HepG2 (cell line): ENCODE results near the gene BRAT1. TPM values are rescaled to one million over a fixed set of nuclear protein-coding genes. Genes with fewer than 3 reads are reported as not detected.

Experiments used
- ATAC-seq: fragments of 200-7000 bp; cut with Tn5 transposase; 3 replicates; pipeline ENCODE4 v1.9.1; 2020; ENCODE audit warnings: mild to moderate bottlenecking, moderate library complexity
- BruUV-seq: library from RNA; stranded (reverse); fragments of 400-500 nt; replicated peaks from 2 replicates; lab custom pipeline; 2021; lab: Mats Ljungman, UMichigan
- CTCF ChIA-PET: fragments of 300-600 bp; formaldehyde crosslinking; extraction: SDS; loops from one replicate; lab custom pipeline; 2021; ENCODE audit warnings: low total read pairs, inconsistent platforms, low intra/inter-chr PET ratio; lab: Yijun Ruan, JAX
- POLR2A ChIA-PET: fragments of 350-600 bp; sonication (Branson Sonifier 250); formaldehyde crosslinking; loops from one replicate; lab custom pipeline; 2020; ENCODE audit warnings: antibody characterized with exemption, inconsistent platforms; lab: Yijun Ruan, JAX
- DNase-seq: peaks from one replicate; pipeline ENCODE4 v3.0.0-alpha.2; 2015; ENCODE audit warnings: low spot score
- FAIRE-seq: peaks from 3 replicates; lab custom pipeline; 2011; peaks lifted over from hg19 to GRCh38; lab: Jason Lieb, UNC
- H2AFZ ChIP-seq: one replicate; pipeline ENCODE4 v1.6.1; 2011; ENCODE audit warnings: low read length, inconsistent platforms
- H3K27ac ChIP-seq: fragments of 300-600 bp; 3 replicates; pipeline ENCODE4 v1.8.0; 2011; ENCODE audit warnings: mixed run types, mild to moderate bottlenecking, mixed read lengths, low read length, inconsistent platforms; ENCODE audit not compliant: insufficient read depth; ENCODE audit errors: extremely low read length
- H3K27me3 ChIP-seq, 2 experiments: fragments of 200-600 bp in 1 of 2; 2 replicates in 1 of 2; 3 replicates in 1 of 2; pipeline versions ENCODE4 v1.6.0 to v1.8.0; 2011; ENCODE audit warnings: low read length in 2 of 2, mild to moderate bottlenecking in 2 of 2, moderate library complexity in 2 of 2, inconsistent platforms in 1 of 2; ENCODE audit not compliant: insufficient read depth in 2 of 2, control insufficient read depth in 1 of 2
- H3K36me3 ChIP-seq, 2 experiments: fragments of 200-600 bp in 1 of 2; replicated peaks in 1 of 2; 2 replicates in 1 of 2; 3 replicates in 1 of 2; pipeline versions ENCODE4 v1.5.1 to v1.8.0; 2011; ENCODE audit warnings: low read length in 2 of 2, inconsistent platforms in 1 of 2; ENCODE audit not compliant: insufficient read depth in 2 of 2, control insufficient read depth in 1 of 2
- H3K4me1 ChIP-seq: 2 replicates; pipeline ENCODE4 v1.5.1; 2012; ENCODE audit warnings: low read length, inconsistent platforms; ENCODE audit not compliant: insufficient read depth
- H3K4me2 ChIP-seq: 2 replicates; pipeline ENCODE4 v1.6.0; 2011; ENCODE audit warnings: low read depth, low read length, inconsistent platforms
- H3K4me3 ChIP-seq, 3 experiments: fragments of 200-600 bp in 1 of 3; sonication (generic), shearing (Covaris generic) in 1 of 3; replicated peaks in 1 of 3; 2 replicates each; pipeline ENCODE4 v1.5.1; 2011 to 2016; ENCODE audit warnings: low read length in 3 of 3, inconsistent platforms in 2 of 3, low read depth in 2 of 3, mild to moderate bottlenecking in 2 of 3, control low read depth in 1 of 3, mixed read lengths in 1 of 3; ENCODE audit not compliant: insufficient read depth in 1 of 3
- H3K79me2 ChIP-seq: one replicate; pipeline ENCODE4 v1.6.1; 2011; ENCODE audit warnings: low read length, inconsistent platforms; ENCODE audit not compliant: insufficient read depth
- H3K9ac ChIP-seq: 2 replicates; pipeline ENCODE4 v1.6.0; 2011; ENCODE audit warnings: mild to moderate bottlenecking, low read depth, low read length, inconsistent platforms; ENCODE audit not compliant: insufficient read depth
- H3K9me3 ChIP-seq: 2 replicates; pipeline ENCODE4 v1.5.1; 2012; ENCODE audit warnings: mild to moderate bottlenecking, low read length
- H4K20me1 ChIP-seq: 2 replicates; pipeline ENCODE4 v1.6.0; 2011; ENCODE audit warnings: inconsistent platforms, mild to moderate bottlenecking, low read length, moderate library complexity; ENCODE audit not compliant: insufficient read depth
- ATF7 ChIP-seq, 2 experiments: fragments of 450-650 bp in 1 of 2; sonication (generic) in 1 of 2; formaldehyde crosslinking in 1 of 2; IDR thresholded peaks; 2 replicates each; pipeline versions ENCODE4 v1.4.0 to v1.6.1; 2016 to 2020; ENCODE audit warnings: antibody characterized with exemption in 1 of 2, mild to moderate bottlenecking in 1 of 2, missing genetic modification reagents in 1 of 2
- E2F2 ChIP-seq: sonication (generic); formaldehyde crosslinking; IDR thresholded peaks from 2 replicates; pipeline ENCODE4 v1.4.0; 2020; ENCODE audit warnings: missing genetic modification reagents, borderline replicate concordance
- GLI4 ChIP-seq: sonication (generic); formaldehyde crosslinking; IDR thresholded peaks from 2 replicates; pipeline ENCODE4 v1.5.1; 2020; ENCODE audit warnings: missing genetic modification reagents, mild to moderate bottlenecking, moderate library complexity, borderline replicate concordance
- RAD51 ChIP-seq: fragments of 450-650 bp; IDR thresholded peaks from 2 replicates; pipeline ENCODE4 v1.6.1; 2016; ENCODE audit warnings: borderline replicate concordance
- TBP ChIP-seq: sonication (generic); formaldehyde crosslinking; IDR thresholded peaks from 2 replicates; pipeline ENCODE4 v1.5.0; 2020; ENCODE audit warnings: missing genetic modification reagents
- ZEB1 ChIP-seq: IDR thresholded peaks from 2 replicates; pipeline ENCODE4 v1.6.1; 2012; ENCODE audit warnings: mild to moderate bottlenecking, low read depth, inconsistent platforms; ENCODE audit not compliant: insufficient replicate concordance
- ZHX1 ChIP-seq: sonication (generic); formaldehyde crosslinking; IDR thresholded peaks from 2 replicates; pipeline ENCODE4 v1.8.1; 2022; ENCODE audit warnings: low read depth, mild to moderate bottlenecking, missing genetic modification reagents
- ZNF543 ChIP-seq: sonication (generic); formaldehyde crosslinking; IDR thresholded peaks from 2 replicates; pipeline ENCODE4 v1.4.0; 2020; ENCODE audit warnings: mild to moderate bottlenecking, missing genetic modification reagents
- ZNF576 ChIP-seq: sonication (generic); formaldehyde crosslinking; IDR thresholded peaks from 2 replicates; pipeline ENCODE4 v1.4.0; 2020; ENCODE audit warnings: mild to moderate bottlenecking, missing genetic modification reagents
- ZNF629 ChIP-seq: sonication (generic); formaldehyde crosslinking; conservative IDR thresholded peaks from 2 replicates; pipeline ENCODE4 v1.5.0; 2020; ENCODE audit warnings: missing genetic modification reagents
- WGBS: methylation state at CpG from one replicate; pipeline ENCODE4 v1.1.6; 2017; ENCODE audit warnings: low lambda C conversion rate; 5-methylcytosine and 5-hydroxymethylcytosine counted together
- in situ Hi-C: cut with HindIII; loops from 2 replicates; pipeline ENCODE4 v1.10.0; 2017; ENCODE audit warnings: low pct_unique_long_range_greater_than_20kb; ENCODE audit not compliant: extremely low pct_ligation_motif_present
- intact Hi-C: fragments of 100-400 bp; cut with micrococcal nuclease; formaldehyde crosslinking; loops from one replicate; pipeline ENCODE4 v1.10.0; 2022; ENCODE audit not compliant: unreplicated experiment
- polyA plus RNA-seq, 8 experiments: library from polyadenylated mRNA; depleted of rRNA in 3 of 8; stranded (reverse) in 7 of 8; unstranded in 1 of 8; fragments of >200 nt; fragmentation: Illumina TruSeq in 4 of 8; extraction: Trizol in 4 of 8; gene quantifications; 2 replicates each; pipeline versions ENCODE4 v1.2.1 to v1.2.3, GENCODE V29; 2011 to 2016; ENCODE audit warnings: low read depth in 4 of 8, missing spikeins in 1 of 8, mixed read lengths in 1 of 8; ENCODE audit not compliant: insufficient read depth in 1 of 8
- total RNA-seq, 5 experiments: library from RNA; depleted of rRNA; stranded (reverse); fragments of >200 nt; fragmentation: Illumina TruSeq; extraction: Trizol; gene quantifications; 2 replicates each; pipeline ENCODE4 v1.2.3, GENCODE V29; 2016; ENCODE audit warnings: low read depth in 1 of 5

Gene BRAT1
- total and polyA plus RNA-seq, 2 of the 13 experiments (the other 11 are each of a cell fraction or from before 2014, with no cell fraction given), result 10.2 to 20.3 TPM

- TF ChIP-seq ZHX1 (CRISPR knock-in tag), result no peak
- no peak for TF ChIP-seq GLI4
- TF ChIP-seq ATF7 (IDR thresholded peaks at IDR 0.05), result no peak
- no peak for TF ChIP-seq ATF7 (CRISPR knock-in tag; IDR thresholded peaks at IDR 0.05)
- no peak for TF ChIP-seq E2F2 (CRISPR knock-in tag)
- TF ChIP-seq ZEB1, result no peak
- TF ChIP-seq RAD51, result no peak
- no peak for TF ChIP-seq ZNF576 (CRISPR knock-in tag)
- TF ChIP-seq TBP (CRISPR knock-in tag), result no peak
Observed at GRCh38 chr7:2502647-2502966, 52.7 kb downstream of the BRAT1 start (continued).

DNA sequence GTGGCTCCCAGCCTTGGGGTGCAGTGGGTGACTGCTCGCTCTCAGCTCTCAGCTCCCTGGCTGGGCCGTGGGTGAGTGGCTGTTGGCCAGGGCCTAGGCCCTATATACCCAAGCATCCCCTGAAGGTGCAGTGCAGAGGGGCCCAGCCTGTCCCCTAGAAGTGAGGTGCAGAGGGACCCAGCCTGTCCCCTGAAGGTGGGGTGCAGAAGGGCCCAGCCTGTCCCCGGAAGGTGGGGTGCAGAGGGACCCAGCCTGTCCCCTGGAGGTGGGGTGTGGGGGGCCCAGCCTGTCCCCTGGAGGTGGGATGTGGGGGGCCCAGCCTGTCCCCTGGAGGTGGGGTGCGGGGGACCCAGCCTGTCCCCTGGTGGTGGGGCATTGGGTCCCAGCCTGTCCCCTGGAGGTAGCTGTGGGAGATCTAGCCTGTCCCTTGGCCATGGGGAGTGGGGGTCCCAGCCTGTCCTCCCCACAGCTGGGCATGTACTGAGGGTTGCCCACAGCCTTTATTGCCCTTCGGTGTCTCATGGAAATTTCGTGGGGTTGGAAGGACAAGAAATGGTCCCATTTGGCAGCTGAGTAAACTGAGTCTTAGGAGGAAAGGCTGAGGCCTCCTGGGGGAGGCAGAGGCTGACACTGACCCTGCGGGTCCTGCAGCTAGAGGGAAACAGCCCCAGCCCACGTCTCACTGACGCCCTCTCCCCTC, 53.2 kb downstream of the BRAT1 start:
- FAIRE-seq, result no peak
- Histone ChIP-seq H3K4me3 (no peak overlapping the region), H3K4me1 (no peaks in the 10 kb centered on the region), H3K9ac (no peak overlapping the region), H3K9me3 (no peaks in the 10 kb centered on the region), H3K36me3 (no peaks in the 10 kb centered on the region), H3K27ac (no peak overlapping the region), H3K4me2 (no peak overlapping the region), H3K79me2 (no peaks in the 10 kb centered on the region), H4K20me1 (no peaks in the 10 kb centered on the region)
- in situ Hi-C loops, result no loop called here
- BruUV-seq, result no TSS peak
- peak; percentile 10; the same call in 1 of the 3 replicates for ATAC-seq
- POLR2A ChIA-PET, result no interaction called here
- WGBS, result 52% methylated on average over 3 of the region's 9 CpGs
- no peak for DNase-seq
- TF ChIP-seq ZNF543, result no peak
- peak; percentile 69 for TF ChIP-seq ZNF629 (CRISPR knock-in tag)
- TF ChIP-seq, all 625 proteins: peak for 1
- CTCF ChIA-PET, result no interaction called here
- Histone ChIP-seq H2AFZ (no peak overlapping the region), H3K27me3 (peaks cover 9 to 86% of the 10 kb centered on the region in 2 experiments)
- intact Hi-C loops, result no loop called here
